WTC11 (cell line): ENCODE results near the gene MAN2B1.

Experiments used
- TCF7 ChIP-seq: sonication (generic); formaldehyde crosslinking; IDR thresholded peaks from 2 replicates; pipeline ENCODE4 v1.8.0; 2022; ENCODE audit warnings: mild to moderate bottlenecking, low read depth, missing genetic modification reagents, moderate library complexity
- TF ChIP-seq, protein P1 (sequence below): sonication (generic); formaldehyde crosslinking; IDR thresholded peaks from 2 replicates; pipeline ENCODE4 v1.8.0; 2022; ENCODE audit warnings: mild to moderate bottlenecking, missing genetic modification reagents
- TF ChIP-seq, protein P2 (sequence below): fragments of 200-600 bp; IDR thresholded peaks from 2 replicates; pipeline ENCODE4 v1.8.0; 2022; ENCODE audit warnings: antibody characterized with exemption

DNA sequence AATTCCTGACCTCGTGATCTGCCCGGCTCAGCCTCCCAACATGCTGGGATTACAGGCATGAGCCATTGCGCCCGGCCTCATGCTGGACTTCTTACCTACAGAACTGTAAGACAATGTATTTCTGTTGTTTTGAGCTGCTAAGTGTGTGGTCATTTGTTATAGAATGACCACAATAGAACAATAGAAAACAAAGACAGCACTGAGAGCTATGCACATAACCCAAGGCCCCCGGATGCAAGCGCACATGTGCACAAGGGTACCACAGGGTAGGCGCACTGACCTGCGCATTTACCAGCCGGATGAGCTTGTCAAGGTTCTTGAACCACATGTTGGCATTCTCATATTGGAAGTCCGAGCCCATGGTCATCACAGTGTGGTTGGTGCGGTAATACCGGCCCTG is 5.6 kb downstream of the MAN2B1 start:
- TF ChIP-seq, protein P1, sequence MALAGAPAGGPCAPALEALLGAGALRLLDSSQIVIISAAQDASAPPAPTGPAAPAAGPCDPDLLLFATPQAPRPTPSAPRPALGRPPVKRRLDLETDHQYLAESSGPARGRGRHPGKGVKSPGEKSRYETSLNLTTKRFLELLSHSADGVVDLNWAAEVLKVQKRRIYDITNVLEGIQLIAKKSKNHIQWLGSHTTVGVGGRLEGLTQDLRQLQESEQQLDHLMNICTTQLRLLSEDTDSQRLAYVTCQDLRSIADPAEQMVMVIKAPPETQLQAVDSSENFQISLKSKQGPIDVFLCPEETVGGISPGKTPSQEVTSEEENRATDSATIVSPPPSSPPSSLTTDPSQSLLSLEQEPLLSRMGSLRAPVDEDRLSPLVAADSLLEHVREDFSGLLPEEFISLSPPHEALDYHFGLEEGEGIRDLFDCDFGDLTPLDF (CRISPR knock-in tag) = no peak
- TF ChIP-seq, protein P2, sequence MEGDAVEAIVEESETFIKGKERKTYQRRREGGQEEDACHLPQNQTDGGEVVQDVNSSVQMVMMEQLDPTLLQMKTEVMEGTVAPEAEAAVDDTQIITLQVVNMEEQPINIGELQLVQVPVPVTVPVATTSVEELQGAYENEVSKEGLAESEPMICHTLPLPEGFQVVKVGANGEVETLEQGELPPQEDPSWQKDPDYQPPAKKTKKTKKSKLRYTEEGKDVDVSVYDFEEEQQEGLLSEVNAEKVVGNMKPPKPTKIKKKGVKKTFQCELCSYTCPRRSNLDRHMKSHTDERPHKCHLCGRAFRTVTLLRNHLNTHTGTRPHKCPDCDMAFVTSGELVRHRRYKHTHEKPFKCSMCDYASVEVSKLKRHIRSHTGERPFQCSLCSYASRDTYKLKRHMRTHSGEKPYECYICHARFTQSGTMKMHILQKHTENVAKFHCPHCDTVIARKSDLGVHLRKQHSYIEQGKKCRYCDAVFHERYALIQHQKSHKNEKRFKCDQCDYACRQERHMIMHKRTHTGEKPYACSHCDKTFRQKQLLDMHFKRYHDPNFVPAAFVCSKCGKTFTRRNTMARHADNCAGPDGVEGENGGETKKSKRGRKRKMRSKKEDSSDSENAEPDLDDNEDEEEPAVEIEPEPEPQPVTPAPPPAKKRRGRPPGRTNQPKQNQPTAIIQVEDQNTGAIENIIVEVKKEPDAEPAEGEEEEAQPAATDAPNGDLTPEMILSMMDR = no peak
- no peak for TF ChIP-seq TCF7 (CRISPR knock-in tag)
